PC-9 (cell line): ENCODE measurements around the gene EPC2. TPM values are rescaled to one million over a fixed set of nuclear protein-coding genes. Genes with fewer than 3 reads are reported as not detected.
"Not testable (repeated sequence)": the region's sequence is repeated elsewhere in the genome, so short reads cannot be mapped to it uniquely, and the experiment has no call there.

Experiments
- BruUV-seq: library from RNA; stranded (reverse); fragments of 400-500 nt; replicated peaks from 2 replicates; lab custom pipeline; 2021; lab: Mats Ljungman, UMichigan
- CTCF ChIA-PET: fragments of 300-600 bp; sonication (Branson Sonifier 250); formaldehyde crosslinking; loops from one replicate; lab custom pipeline; 2022; ENCODE audit warnings: antibody characterized with exemption; lab: Charles Lee
- POLR2A ChIA-PET: fragments of 300-600 bp; sonication (Branson Sonifier 250); formaldehyde crosslinking; loops from one replicate; lab custom pipeline; 2022; ENCODE audit warnings: antibody characterized with exemption; ENCODE audit not compliant: unreplicated experiment; lab: Charles Lee
- DNase-seq, 2 experiments: peaks; one replicate each; pipeline versions ENCODE4 v3.0.0 to v3.0.0-alpha.2; 2015 to 2022; ENCODE audit warnings: mixed read lengths in 1 of 2
- H2AFZ ChIP-seq: fragments of 200-600 bp; sonication (generic); 2 replicates; pipeline ENCODE4 v1.8.1; 2017; ENCODE audit warnings: antibody characterized with exemption
- H3F3A ChIP-seq: fragments of 200-600 bp; sonication (generic); 2 replicates; pipeline ENCODE4 v1.8.1; 2017; ENCODE audit warnings: antibody characterized with exemption, mild to moderate bottlenecking, low read depth; ENCODE audit not compliant: insufficient read depth
- H3K27ac ChIP-seq: fragments of 200-600 bp; sonication (generic); 2 replicates; pipeline ENCODE4 v1.6.1; 2016; ENCODE audit warnings: mixed run types
- H3K27me3 ChIP-seq: fragments of 200-600 bp; sonication (generic); 2 replicates; pipeline ENCODE4 v1.6.1; 2016; ENCODE audit warnings: low read depth, mixed run types; ENCODE audit not compliant: insufficient read depth
- H3K36me3 ChIP-seq: fragments of 200-600 bp; sonication (generic); 2 replicates; pipeline ENCODE4 v1.6.1; 2016; ENCODE audit warnings: low read depth, mixed run types
- H3K4me1 ChIP-seq: fragments of 200-600 bp; sonication (generic); replicated peaks from 2 replicates; pipeline ENCODE4 v1.6.1; 2016; ENCODE audit warnings: mixed run types; ENCODE audit not compliant: insufficient read depth
- H3K4me2 ChIP-seq: fragments of 200-600 bp; sonication (generic); 2 replicates; pipeline ENCODE4 v1.6.1; 2017; ENCODE audit warnings: mixed run types
- H3K4me3 ChIP-seq: fragments of 200-600 bp; sonication (generic); 2 replicates; pipeline ENCODE4 v1.6.1; 2016; ENCODE audit warnings: mixed run types
- H3K79me2 ChIP-seq: fragments of 200-600 bp; sonication (generic); 2 replicates; pipeline ENCODE4 v1.6.1; 2017; ENCODE audit warnings: low read depth, mixed run types
- H3K9me2 ChIP-seq: fragments of 200-600 bp; sonication (generic); 2 replicates; pipeline ENCODE4 v1.8.1; 2017; ENCODE audit warnings: mild to moderate bottlenecking; ENCODE audit not compliant: insufficient read depth
- H3K9me3 ChIP-seq: fragments of 200-600 bp; sonication (generic); 2 replicates; pipeline ENCODE4 v1.8.1; 2016; ENCODE audit warnings: low read depth; ENCODE audit not compliant: insufficient read depth
- H4K20me1 ChIP-seq: fragments of 200-600 bp; sonication (generic); 2 replicates; pipeline ENCODE4 v1.8.1; 2017; ENCODE audit not compliant: insufficient read depth
- CTCF ChIP-seq: fragments of 200-600 bp; sonication (generic); conservative IDR thresholded peaks from 2 replicates; pipeline ENCODE4 v1.6.1; 2017; ENCODE audit warnings: mixed run types, antibody characterized with exemption, mild to moderate bottlenecking, moderate library complexity
- EZH2 ChIP-seq: fragments of 200-600 bp; sonication (generic); IDR thresholded peaks from 2 replicates; pipeline ENCODE4 v1.8.0; 2017; ENCODE audit warnings: antibody characterized with exemption, low read depth
- intact Hi-C: fragments of 100-400 bp; cut with micrococcal nuclease; formaldehyde crosslinking; loops from one replicate; pipeline ENCODE4 v1.10.0; 2022; ENCODE audit not compliant: unreplicated experiment
- total RNA-seq: library from RNA; stranded (reverse); gene quantifications from 2 replicates; pipeline ENCODE4 v1.2.3, GENCODE V29; 2021

EPC2 gene
- total RNA-seq, 1 experiment from 2014 or later, result 29.8 TPM

GRCh38 chr2:148680462-148680861 is 35.9 kb downstream of the EPC2 start:
- intact Hi-C loops, result no loop called here
- no peaks in the 10 kb centered on the region for H3K9me3 ChIP-seq
- no peak overlapping the region for H2AFZ ChIP-seq
- peaks cover 8% of the 10 kb centered on the region; the same call in 1 of the 2 replicates for H3K4me1 ChIP-seq
- DNase-seq, result no peak
- no peaks in the 10 kb centered on the region for H3K27me3 ChIP-seq
- TF ChIP-seq CTCF, result no peak
- TF ChIP-seq EZH2, result no peak
- POLR2A ChIA-PET, result no interaction called here
- no peaks in the 10 kb centered on the region for H3K36me3 ChIP-seq
- peaks cover 47% of the 10 kb centered on the region for H4K20me1 ChIP-seq
- BruUV-seq, result no TSS peak
- H3K4me2 ChIP-seq, result no peak overlapping the region
- H3K79me2 ChIP-seq, result peaks cover 96% of the 10 kb centered on the region
- H3K9me2 ChIP-seq, result no peaks in the 10 kb centered on the region
- H3K4me3 ChIP-seq, result no peak overlapping the region
- CTCF ChIA-PET, result no interaction called here
- no peaks in the 10 kb centered on the region; the same call in 1 of the 2 replicates for H3F3A ChIP-seq
- H3K27ac ChIP-seq, result no peak overlapping the region

- CTCF ChIA-PET, result no interaction called here
- Histone ChIP-seq H3K27ac (no peak overlapping the region), H3K27me3 (no peaks in the 10 kb centered on the region), H4K20me1 (peaks cover 49% of the 10 kb centered on the region), H3K9me3 (no peaks in the 10 kb centered on the region), H3K4me2 (no peak overlapping the region), H3K4me1 (peaks cover 8% of the 10 kb centered on the region; the same call in 1 of the 2 replicates), H2AFZ (no peak overlapping the region), H3K79me2 (peaks cover 97% of the 10 kb centered on the region), H3F3A (no peaks in the 10 kb centered on the region; the same call in 1 of the 2 replicates), H3K9me2 (no peaks in the 10 kb centered on the region), H3K36me3 (no peaks in the 10 kb centered on the region), H3K4me3 (no peak overlapping the region)
- no TSS peak for BruUV-seq
- TF ChIP-seq CTCF (no peak), EZH2 (no peak)
- intact Hi-C loops, result no loop called here
- DNase-seq, result no peak
- POLR2A ChIA-PET, result no interaction called here
These were observed 36.9 kb downstream of the EPC2 start for GRCh38 chr2:148681443-148681842.

- DNase-seq, H3K4me1 ChIP-seq, H3K4me2 ChIP-seq, intact Hi-C loops, H2AFZ ChIP-seq, H3K27me3 ChIP-seq, H3K9me3 ChIP-seq, H3K36me3 ChIP-seq, H3K27ac ChIP-seq, CTCF ChIA-PET, BruUV-seq, H3K9me2 ChIP-seq, H3F3A ChIP-seq, H3K4me3 ChIP-seq, POLR2A ChIA-PET: not testable (repeated sequence)
- Histone ChIP-seq H3K79me2 (peaks cover 97% of the 10 kb centered on the region), H4K20me1 (peaks cover 53% of the 10 kb centered on the region)
These were observed 37.3 kb downstream of the EPC2 start for GRCh38 chr2:148681862-148682261.

GRCh38 chr2:148684507-148684906 is 40.0 kb downstream of the EPC2 start:
- Histone ChIP-seq H3K27me3 (no peaks in the 10 kb centered on the region), H2AFZ (no peak overlapping the region), H3K4me3 (no peak overlapping the region), H3K79me2 (peaks cover 99% of the 10 kb centered on the region), H3K9me2 (no peaks in the 10 kb centered on the region), H3K36me3 (no peaks in the 10 kb centered on the region), H4K20me1 (peaks cover 74% of the 10 kb centered on the region), H3K4me1 (peaks cover 8% of the 10 kb centered on the region; the same call in 1 of the 2 replicates), H3F3A (no peaks in the 10 kb centered on the region; the same call in 1 of the 2 replicates), H3K9me3 (no peaks in the 10 kb centered on the region), H3K27ac (no peak overlapping the region), H3K4me2 (no peak overlapping the region)
- no peak for DNase-seq
- TF ChIP-seq EZH2, result no peak
- TF ChIP-seq CTCF, result no peak
- POLR2A ChIA-PET, result no interaction called here
- intact Hi-C loops, result no loop called here
- CTCF ChIA-PET, result no interaction called here
- no TSS peak for BruUV-seq
